H9 (cell line): Measurements from ENCODE around the gene ZCCHC17. TPM values are rescaled to one million over a fixed set of nuclear protein-coding genes. Genes with fewer than 3 reads are reported as not detected.

Experiments
- DNase-seq: peaks from one replicate; pipeline ENCODE4 v3.0.0-alpha.2; 2017
- H2AFZ ChIP-seq: one replicate; pipeline ENCODE4 v1.6.1; 2013; ENCODE audit warnings: mild to moderate bottlenecking, low read length, control low read depth, moderate library complexity
- H2AK5ac ChIP-seq: 2 replicates; pipeline ENCODE4 v1.6.1; 2013; ENCODE audit warnings: low read length, control low read depth, mixed read lengths; ENCODE audit not compliant: insufficient read length
- H2BK120ac ChIP-seq: one replicate; pipeline ENCODE4 v1.6.1; 2013; ENCODE audit warnings: low read depth, mild to moderate bottlenecking, low read length, control low read depth, inconsistent platforms; ENCODE audit not compliant: poor library complexity, severe bottlenecking
- H2BK12ac ChIP-seq: 2 replicates; pipeline ENCODE4 v1.6.1; 2013; ENCODE audit warnings: low read length, control low read depth, mixed read lengths, low read depth; ENCODE audit not compliant: insufficient read length
- H2BK15ac ChIP-seq: 2 replicates; pipeline ENCODE4 v1.6.1; 2013; ENCODE audit warnings: low read depth, low read length, control low read depth
- H2BK20ac ChIP-seq: one replicate; pipeline ENCODE4 v1.6.1; 2013; ENCODE audit warnings: low read depth, mild to moderate bottlenecking, low read length, control low read depth, inconsistent platforms; ENCODE audit not compliant: poor library complexity, severe bottlenecking
- H2BK5ac ChIP-seq: 2 replicates; pipeline ENCODE4 v1.6.1; 2013; ENCODE audit warnings: low read length, control low read depth, mixed read lengths; ENCODE audit not compliant: insufficient read length
- H3K14ac ChIP-seq: 2 replicates; pipeline ENCODE4 v1.6.1; 2013; ENCODE audit warnings: low read length, control low read depth; ENCODE audit not compliant: insufficient read depth
- H3K18ac ChIP-seq: 2 replicates; pipeline ENCODE4 v1.6.1; 2013; ENCODE audit warnings: low read depth, mild to moderate bottlenecking, mixed read lengths, low read length, control low read depth; ENCODE audit not compliant: insufficient read length
- H3K23ac ChIP-seq: 2 replicates; pipeline ENCODE4 v1.6.1; 2013; ENCODE audit warnings: low read length, control low read depth, mixed read lengths, low read depth; ENCODE audit not compliant: insufficient read length
- H3K23me2 ChIP-seq: 2 replicates; pipeline ENCODE4 v1.6.1; 2013; ENCODE audit warnings: low read depth, mild to moderate bottlenecking, mixed read lengths, low read length, control low read depth; ENCODE audit not compliant: insufficient read length, poor library complexity, severe bottlenecking
- H3K27ac ChIP-seq: 2 replicates; pipeline ENCODE4 v1.5.1; 2013; ENCODE audit warnings: low read length, control low read depth, mixed read lengths, low read depth; ENCODE audit not compliant: insufficient read length
- H3K27me3 ChIP-seq: 2 replicates; pipeline ENCODE4 v1.6.1; 2013; ENCODE audit warnings: low read length, control low read depth, inconsistent platforms; ENCODE audit not compliant: insufficient read depth
- H3K4ac ChIP-seq: 2 replicates; pipeline ENCODE4 v1.6.1; 2013; ENCODE audit warnings: low read depth, mild to moderate bottlenecking, control low read depth, inconsistent platforms, low read length, moderate library complexity
- H3K4me1 ChIP-seq: 2 replicates; pipeline ENCODE4 v1.6.1; 2013; ENCODE audit warnings: low read length, control low read depth, inconsistent platforms; ENCODE audit not compliant: insufficient read depth
- H3K4me2 ChIP-seq: 2 replicates; pipeline ENCODE4 v1.6.1; 2013; ENCODE audit warnings: low read length, control low read depth, mixed read lengths; ENCODE audit not compliant: insufficient read length, insufficient read depth
- H3K56ac ChIP-seq: 2 replicates; pipeline ENCODE4 v1.6.1; 2013; ENCODE audit warnings: low read depth, mild to moderate bottlenecking, mixed read lengths, low read length, control low read depth; ENCODE audit not compliant: insufficient read length
- H3K79me1 ChIP-seq: 2 replicates; pipeline ENCODE4 v1.6.1; 2013; ENCODE audit warnings: low read depth, mild to moderate bottlenecking, moderate library complexity, low read length, control low read depth, inconsistent platforms; ENCODE audit not compliant: insufficient read depth, poor library complexity, severe bottlenecking
- H3K79me2 ChIP-seq: 2 replicates; pipeline ENCODE4 v1.6.1; 2013; ENCODE audit warnings: low read length, control low read depth, inconsistent platforms; ENCODE audit not compliant: insufficient read depth
- H3K9ac ChIP-seq: 2 replicates; pipeline ENCODE4 v1.6.1; 2013; ENCODE audit warnings: low read length, control low read depth, mixed read lengths; ENCODE audit not compliant: insufficient read length; ENCODE audit errors: extremely low read depth
- H3K9me3 ChIP-seq: one replicate; pipeline ENCODE4 v1.6.1; 2013; ENCODE audit warnings: low read depth, low read length, inconsistent platforms; ENCODE audit not compliant: control insufficient read depth
- H3T11ph ChIP-seq: one replicate; pipeline ENCODE4 v1.6.1; 2013; ENCODE audit warnings: mild to moderate bottlenecking, low read length, control low read depth, inconsistent platforms
- H4K20me1 ChIP-seq: one replicate; pipeline ENCODE4 v1.6.1; 2013; ENCODE audit not compliant: control insufficient read depth, insufficient read length, insufficient read depth
- H4K5ac ChIP-seq: 2 replicates; pipeline ENCODE4 v1.6.1; 2013; ENCODE audit warnings: low read depth, mild to moderate bottlenecking, mixed read lengths, low read length, control low read depth; ENCODE audit not compliant: insufficient read length
- H4K8ac ChIP-seq: replicated peaks from 2 replicates; pipeline ENCODE4 v1.6.1; 2013; ENCODE audit warnings: low read length, control low read depth, mixed read lengths, low read depth; ENCODE audit not compliant: insufficient read length
- H4K91ac ChIP-seq: 2 replicates; pipeline ENCODE4 v1.6.1; 2013; ENCODE audit warnings: low read depth, mild to moderate bottlenecking, moderate library complexity, mixed read lengths, low read length, control low read depth; ENCODE audit not compliant: insufficient read length
- H3K27ac Mint-ChIP-seq, 3 experiments: 2 replicates in 2 of 3; 3 replicates in 1 of 3; pipeline ENCODE4 v1.8.0; 2020 to 2021; ENCODE audit warnings: mixed read lengths in 3 of 3, mild to moderate bottlenecking in 1 of 3, moderate library complexity in 1 of 3
- H3K27me3 Mint-ChIP-seq: 2 replicates; pipeline ENCODE4 v1.8.0; 2021; ENCODE audit warnings: low read depth, mild to moderate bottlenecking, moderate library complexity, mixed read lengths
- H3K36me3 Mint-ChIP-seq, 3 experiments: 2 replicates in 2 of 3; 3 replicates in 1 of 3; pipeline ENCODE4 v1.8.0; 2020 to 2021; ENCODE audit warnings: low read depth in 3 of 3, mixed read lengths in 3 of 3; ENCODE audit not compliant: insufficient read depth in 1 of 3
- H3K4me1 Mint-ChIP-seq, 2 experiments: 2 replicates each; pipeline ENCODE4 v1.8.0; 2020; ENCODE audit warnings: mixed read lengths in 2 of 2
- H3K4me3 Mint-ChIP-seq, 2 experiments: 2 replicates in 1 of 2; 3 replicates in 1 of 2; pipeline ENCODE4 v1.8.0; 2020 to 2021; ENCODE audit warnings: mild to moderate bottlenecking in 2 of 2, mixed read lengths in 2 of 2, moderate library complexity in 1 of 2
- H3K9me3 Mint-ChIP-seq, 2 experiments: 2 replicates in 1 of 2; 3 replicates in 1 of 2; pipeline ENCODE4 v1.8.0; 2020; ENCODE audit warnings: mild to moderate bottlenecking in 2 of 2, mixed read lengths in 2 of 2, moderate library complexity in 1 of 2
- WGBS: extraction: QIAGEN DNeasy Blood & Tissue Kit; methylation state at CpG from one replicate; pipeline ENCODE4 v1.1.7; 2013; ENCODE audit warnings: missing lambda C conversion rate, low lambda C conversion rate, mixed read lengths; ENCODE audit not compliant: insufficient read length; ENCODE audit errors: extremely low coverage; 5-methylcytosine and 5-hydroxymethylcytosine counted together
- total RNA-seq: library from RNA; stranded (reverse); gene quantifications from 2 replicates; pipeline ENCODE4 v1.2.1, GENCODE V29; 2021
- TF ChIP-seq, protein P1 (sequence below): fragments of 200-600 bp; sonication (generic); conservative IDR thresholded peaks from 3 replicates; pipeline ENCODE4 v1.8.0; 2021; ENCODE audit warnings: antibody characterized with exemption, mild to moderate bottlenecking

Gene ZCCHC17
- total RNA-seq, 1 experiment from 2014 or later, result 50.4 TPM

DNA sequence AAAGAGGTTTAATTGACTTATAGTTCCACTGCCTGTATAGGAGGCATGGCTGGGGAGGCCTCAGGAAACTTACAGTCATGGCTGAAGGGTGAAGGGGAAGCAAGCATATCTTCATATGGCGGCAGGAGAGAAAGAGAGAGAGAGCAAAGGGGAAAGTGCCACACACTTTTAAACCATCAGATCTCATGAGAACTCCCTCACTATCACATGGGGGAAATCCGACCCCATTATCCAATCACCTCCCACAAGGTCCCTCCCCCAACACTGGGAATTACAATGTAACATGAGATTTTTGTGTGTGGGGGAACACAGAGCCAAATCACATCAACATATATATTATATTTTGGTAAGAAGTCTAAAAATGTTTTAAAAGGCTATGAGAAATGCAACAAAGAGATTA lies 48.8 kb downstream of the ZCCHC17 start:
- Histone ChIP-seq H2AFZ (no peak overlapping the region), H3K9me3 (no peaks in the 10 kb centered on the region), H4K5ac (no peak overlapping the region), H2BK5ac (no peak overlapping the region), H4K91ac (no peak overlapping the region), H3K27me3 (no peaks in the 10 kb centered on the region), H2BK15ac (no peak overlapping the region), H3K4ac (no peak overlapping the region), H4K20me1 (no peaks in the 10 kb centered on the region), H4K8ac (no peak overlapping the region), H3K27ac (no peak overlapping the region), H3K79me1 (no peaks in the 10 kb centered on the region), H3K18ac (no peak overlapping the region), H3K23me2 (no peaks in the 10 kb centered on the region), H3T11ph (no peak overlapping the region), H2AK5ac (no peak overlapping the region), H2BK20ac (no peak overlapping the region), H3K14ac (no peak overlapping the region), H3K4me1 (no peaks in the 10 kb centered on the region), H3K9ac (no peak overlapping the region), H3K23ac (no peak overlapping the region), H3K56ac (no peak overlapping the region), H2BK12ac (no peak overlapping the region), H3K4me2 (no peak overlapping the region), H3K79me2 (no peaks in the 10 kb centered on the region), H2BK120ac (no peak overlapping the region)
- TF ChIP-seq, protein P1, sequence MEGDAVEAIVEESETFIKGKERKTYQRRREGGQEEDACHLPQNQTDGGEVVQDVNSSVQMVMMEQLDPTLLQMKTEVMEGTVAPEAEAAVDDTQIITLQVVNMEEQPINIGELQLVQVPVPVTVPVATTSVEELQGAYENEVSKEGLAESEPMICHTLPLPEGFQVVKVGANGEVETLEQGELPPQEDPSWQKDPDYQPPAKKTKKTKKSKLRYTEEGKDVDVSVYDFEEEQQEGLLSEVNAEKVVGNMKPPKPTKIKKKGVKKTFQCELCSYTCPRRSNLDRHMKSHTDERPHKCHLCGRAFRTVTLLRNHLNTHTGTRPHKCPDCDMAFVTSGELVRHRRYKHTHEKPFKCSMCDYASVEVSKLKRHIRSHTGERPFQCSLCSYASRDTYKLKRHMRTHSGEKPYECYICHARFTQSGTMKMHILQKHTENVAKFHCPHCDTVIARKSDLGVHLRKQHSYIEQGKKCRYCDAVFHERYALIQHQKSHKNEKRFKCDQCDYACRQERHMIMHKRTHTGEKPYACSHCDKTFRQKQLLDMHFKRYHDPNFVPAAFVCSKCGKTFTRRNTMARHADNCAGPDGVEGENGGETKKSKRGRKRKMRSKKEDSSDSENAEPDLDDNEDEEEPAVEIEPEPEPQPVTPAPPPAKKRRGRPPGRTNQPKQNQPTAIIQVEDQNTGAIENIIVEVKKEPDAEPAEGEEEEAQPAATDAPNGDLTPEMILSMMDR, result no peak
- no peaks in the 10 kb centered on the region for H3K27me3 Mint-ChIP-seq
- peaks cover 0 to 31% (median 18%) of the 10 kb centered on the region in 3 experiments; a peak in 6 of 7 replicates for H3K36me3 Mint-ChIP-seq
- WGBS, result no CpG with 5 or more reads among the region's 2 CpGs
- no peak overlapping the region for H3K4me3 Mint-ChIP-seq
- no peak for DNase-seq
- peak overlapping the region in 2 of 3 experiments; percentile 8 to 45; a peak in 3 of 7 replicates for H3K27ac Mint-ChIP-seq
- no peaks in the 10 kb centered on the region for H3K9me3 Mint-ChIP-seq
- peaks cover 2 to 7% of the 10 kb centered on the region in 2 experiments; a peak in 3 of 4 replicates for H3K4me1 Mint-ChIP-seq
